ENCODE measurements around the gene CHCHD4. TPM values are rescaled to one million over a fixed set of nuclear protein-coding genes. Genes with fewer than 3 reads are reported as not detected.

CHCHD4 gene
- total and polyA plus RNA-seq, 2 of the 13 experiments (the other 11 are each of a cell fraction or from before 2014, with no cell fraction given): 15.8 to 24.1 TPM

GRCh38 chr3:14113965-14114635 lies 10.6 kb downstream of the CHCHD4 start (continued):
- peak; percentile 15; the same call in 1 of the 2 replicates for TF ChIP-seq HNF4G (IDR thresholded peaks at IDR 0.05; ENCODE audit: borderline replicate concordance, low read depth, low read length)
- TF ChIP-seq HNF4G (CRISPR knock-in tag; IDR thresholded peaks at IDR 0.05; ENCODE audit: borderline replicate concordance, low read depth): no peak
- no peak for TF ChIP-seq ZNF549 (CRISPR knock-in tag; IDR thresholded peaks at IDR 0.05)
- TF ChIP-seq SMC3 (IDR thresholded peaks at IDR 0.05; ENCODE audit: low read length): peak; percentile 75
- TF ChIP-seq RXRB (CRISPR knock-in tag; IDR thresholded peaks at IDR 0.05; ENCODE audit: borderline replicate concordance): peak; percentile 76; the same call in 1 of the 2 replicates
- no peak for TF ChIP-seq ZNF350 (CRISPR knock-in tag; IDR thresholded peaks at IDR 0.05; ENCODE audit: borderline replicate concordance, low read depth)
- TF ChIP-seq, protein P1, sequence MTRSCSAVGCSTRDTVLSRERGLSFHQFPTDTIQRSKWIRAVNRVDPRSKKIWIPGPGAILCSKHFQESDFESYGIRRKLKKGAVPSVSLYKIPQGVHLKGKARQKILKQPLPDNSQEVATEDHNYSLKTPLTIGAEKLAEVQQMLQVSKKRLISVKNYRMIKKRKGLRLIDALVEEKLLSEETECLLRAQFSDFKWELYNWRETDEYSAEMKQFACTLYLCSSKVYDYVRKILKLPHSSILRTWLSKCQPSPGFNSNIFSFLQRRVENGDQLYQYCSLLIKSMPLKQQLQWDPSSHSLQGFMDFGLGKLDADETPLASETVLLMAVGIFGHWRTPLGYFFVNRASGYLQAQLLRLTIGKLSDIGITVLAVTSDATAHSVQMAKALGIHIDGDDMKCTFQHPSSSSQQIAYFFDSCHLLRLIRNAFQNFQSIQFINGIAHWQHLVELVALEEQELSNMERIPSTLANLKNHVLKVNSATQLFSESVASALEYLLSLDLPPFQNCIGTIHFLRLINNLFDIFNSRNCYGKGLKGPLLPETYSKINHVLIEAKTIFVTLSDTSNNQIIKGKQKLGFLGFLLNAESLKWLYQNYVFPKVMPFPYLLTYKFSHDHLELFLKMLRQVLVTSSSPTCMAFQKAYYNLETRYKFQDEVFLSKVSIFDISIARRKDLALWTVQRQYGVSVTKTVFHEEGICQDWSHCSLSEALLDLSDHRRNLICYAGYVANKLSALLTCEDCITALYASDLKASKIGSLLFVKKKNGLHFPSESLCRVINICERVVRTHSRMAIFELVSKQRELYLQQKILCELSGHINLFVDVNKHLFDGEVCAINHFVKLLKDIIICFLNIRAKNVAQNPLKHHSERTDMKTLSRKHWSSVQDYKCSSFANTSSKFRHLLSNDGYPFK (CRISPR knock-in tag; IDR thresholded peaks at IDR 0.05; ENCODE audit: borderline replicate concordance): 0 out of 2 replicates have a peak, but pooled peaks have one; percentile 21
- TF ChIP-seq REPIN1 (CRISPR knock-in tag; IDR thresholded peaks at IDR 0.05; ENCODE audit: borderline replicate concordance, low read depth): no peak; the same call in 1 of the 2 replicates

GRCh38 chr3:14110699-14111098 lies 14.0 kb downstream of the CHCHD4 start:
- H3K4me2 ChIP-seq (ENCODE audit: low read depth, low read length): no peak overlapping the region
- no peaks in the 10 kb centered on the region for H4K20me1 ChIP-seq (ENCODE audit: insufficient read depth, low read length)
- H3K4me1 ChIP-seq (ENCODE audit: insufficient read depth, low read length): peaks cover 18% of the 10 kb centered on the region
- H3K36me3 ChIP-seq (replicated peaks in 1 of 2; ENCODE audit: control insufficient read depth in 1 of 2, insufficient read depth in 2 of 2, low read length in 2 of 2): peaks cover 6 to 33% of the 10 kb centered on the region in 2 experiments; a peak in 4 of 5 replicates
- ChIA-PET POLR2A (interaction anchor here (1.1 kb wide), 1 partner anchor 15 kb away, joined by 3 read pairs; the partner anchor contains the start of gene TMEM43), CTCF (ENCODE audit: low intra/inter-chr PET ratio, low total read pairs) (no interaction called here)
- no peaks in the 10 kb centered on the region for H3K79me2 ChIP-seq (ENCODE audit: insufficient read depth, low read length)
- no peak overlapping the region for H2AFZ ChIP-seq (ENCODE audit: low read length)
- no peaks in the 10 kb centered on the region for H3K27me3 ChIP-seq (ENCODE audit: control insufficient read depth in 1 of 2, insufficient read depth in 2 of 2, low read length in 2 of 2)
- ATAC-seq (no peak), DNase-seq (ENCODE audit: low spot score) (no peak), FAIRE-seq (no peak)
- WGBS (ENCODE audit: low lambda C conversion rate): 92% methylated on average over 4 of the region's 4 CpGs
- no peak overlapping the region for H3K27ac ChIP-seq (ENCODE audit: extremely low read length, insufficient read depth, low read length)
- in situ Hi-C loops (cut with HindIII; ENCODE audit: extremely low pct_ligation_motif_present, low pct_unique_long_range_greater_than_20kb): no loop called here
- intact Hi-C loops (cut with micrococcal nuclease; ENCODE audit: unreplicated experiment): no loop called here
- BruUV-seq (replicated peaks): no TSS peak
- no peak overlapping the region for H3K9ac ChIP-seq (ENCODE audit: insufficient read depth, low read depth, low read length)
- no peaks in the 10 kb centered on the region for H3K9me3 ChIP-seq (ENCODE audit: low read length)
- no peak overlapping the region for H3K4me3 ChIP-seq (replicated peaks in 1 of 3; ENCODE audit: insufficient read depth in 1 of 3, low read depth in 2 of 3, low read length in 3 of 3)
- TF ChIP-seq, protein P2, sequence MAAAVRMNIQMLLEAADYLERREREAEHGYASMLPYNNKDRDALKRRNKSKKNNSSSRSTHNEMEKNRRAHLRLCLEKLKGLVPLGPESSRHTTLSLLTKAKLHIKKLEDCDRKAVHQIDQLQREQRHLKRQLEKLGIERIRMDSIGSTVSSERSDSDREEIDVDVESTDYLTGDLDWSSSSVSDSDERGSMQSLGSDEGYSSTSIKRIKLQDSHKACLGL (CRISPR knock-in tag; IDR thresholded peaks at IDR 0.05): no peak
- no peak for TF ChIP-seq MBNL3 (CRISPR knock-in tag; conservative IDR thresholded peaks at IDR 0.05)
- TF ChIP-seq BCL6 (CRISPR knock-in tag; IDR thresholded peaks at IDR 0.05): peak; percentile 88
- TF ChIP-seq, protein P3, sequence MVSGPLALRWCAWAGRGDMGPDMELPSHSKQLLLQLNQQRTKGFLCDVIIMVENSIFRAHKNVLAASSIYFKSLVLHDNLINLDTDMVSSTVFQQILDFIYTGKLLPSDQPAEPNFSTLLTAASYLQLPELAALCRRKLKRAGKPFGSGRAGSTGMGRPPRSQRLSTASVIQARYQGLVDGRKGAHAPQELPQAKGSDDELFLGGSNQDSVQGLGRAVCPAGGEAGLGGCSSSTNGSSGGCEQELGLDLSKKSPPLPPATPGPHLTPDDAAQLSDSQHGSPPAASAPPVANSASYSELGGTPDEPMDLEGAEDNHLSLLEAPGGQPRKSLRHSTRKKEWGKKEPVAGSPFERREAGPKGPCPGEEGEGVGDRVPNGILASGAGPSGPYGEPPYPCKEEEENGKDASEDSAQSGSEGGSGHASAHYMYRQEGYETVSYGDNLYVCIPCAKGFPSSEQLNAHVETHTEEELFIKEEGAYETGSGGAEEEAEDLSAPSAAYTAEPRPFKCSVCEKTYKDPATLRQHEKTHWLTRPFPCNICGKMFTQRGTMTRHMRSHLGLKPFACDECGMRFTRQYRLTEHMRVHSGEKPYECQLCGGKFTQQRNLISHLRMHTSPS (CRISPR knock-in tag; IDR thresholded peaks at IDR 0.05; ENCODE audit: low read depth): no peak
- no peak for TF ChIP-seq ZNF839 (CRISPR knock-in tag; IDR thresholded peaks at IDR 0.05; ENCODE audit: borderline replicate concordance)
